ENCODE measurements around the gene SARNP. TPM values are rescaled to one million over a fixed set of nuclear protein-coding genes. Genes with fewer than 3 reads are reported as not detected.
A peak's percentile ranks its signal among the peaks of the same experiment; 100 is the strongest.
"Not testable (repeated sequence)": the region's sequence is repeated elsewhere in the genome, so short reads cannot be mapped to it uniquely, and the experiment has no call there.

Gene SARNP
- total RNA-seq, 1 donor from 2014 or later: 78.3 TPM

DNA sequence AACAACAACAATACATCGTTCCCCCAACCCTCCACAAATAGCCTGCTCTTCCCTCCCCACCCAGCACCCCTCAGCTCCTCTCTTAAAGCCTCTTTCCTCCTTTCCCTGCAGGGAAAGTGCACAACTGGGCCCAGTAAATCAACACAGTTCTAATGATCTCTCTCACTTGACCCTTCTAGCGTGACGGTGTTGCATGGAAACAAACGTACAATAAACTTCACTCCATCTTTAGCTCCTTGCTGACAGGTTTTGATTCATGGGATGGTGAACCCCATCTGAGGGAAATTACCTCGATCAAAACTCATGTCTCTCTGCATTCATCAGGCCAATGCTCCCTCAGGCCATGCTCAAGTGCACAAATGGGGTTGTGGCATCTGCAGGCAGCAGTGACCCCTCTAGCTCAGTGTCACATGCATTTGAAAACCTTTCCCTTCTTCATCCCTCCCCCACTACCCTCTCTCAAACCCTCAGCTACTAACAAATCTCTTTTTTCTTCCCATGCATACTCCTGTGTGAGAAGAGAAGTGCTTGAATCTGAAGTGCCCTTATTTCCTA is 51.7 kb downstream of the SARNP start:
- DNase-seq (ENCODE audit: low spot score): no peak
- intact Hi-C loops (cut with micrococcal nuclease): no loop called here
- H3K36me3 Mint-ChIP-seq (ENCODE audit: low read depth): peaks cover 46% of the 10 kb centered on the region
- H3K4me1 Mint-ChIP-seq (ENCODE audit: low read depth): peaks cover 12% of the 10 kb centered on the region
- no peak overlapping the region for H3K27ac Mint-ChIP-seq
- no peak overlapping the region for H3K4me3 Mint-ChIP-seq (ENCODE audit: low read depth)
- H3K9me3 Mint-ChIP-seq: no peaks in the 10 kb centered on the region
- no peaks in the 10 kb centered on the region for H3K27me3 Mint-ChIP-seq (ENCODE audit: low read depth)

DNA sequence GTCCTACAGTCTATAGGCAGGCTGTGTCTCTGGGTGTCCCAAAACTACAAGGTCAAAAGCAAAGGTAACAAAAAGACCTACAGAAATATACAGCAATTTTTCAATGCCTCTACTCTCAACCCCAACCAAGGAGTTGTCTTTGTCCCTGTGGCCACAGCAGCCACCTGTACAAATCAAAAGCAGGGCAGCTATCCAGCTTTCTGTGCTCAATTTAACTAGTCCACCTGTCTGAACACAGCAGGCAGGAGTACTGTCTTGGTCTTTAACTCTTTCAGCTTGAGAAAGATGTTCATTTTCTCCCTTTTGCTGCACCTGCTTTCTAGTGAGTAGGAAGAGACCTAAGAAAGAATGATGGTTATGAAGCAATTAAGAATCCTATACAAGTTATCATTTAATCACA is 54.9 kb downstream of the SARNP start:
- H3K4me1 Mint-ChIP-seq (ENCODE audit: low read depth): peaks cover 15% of the 10 kb centered on the region
- peaks cover 67% of the 10 kb centered on the region for H3K36me3 Mint-ChIP-seq (ENCODE audit: low read depth)
- H3K27me3 Mint-ChIP-seq (ENCODE audit: low read depth): no peaks in the 10 kb centered on the region
- no peak overlapping the region for H3K4me3 Mint-ChIP-seq (ENCODE audit: low read depth)
- no peak overlapping the region for H3K27ac Mint-ChIP-seq
- H3K9me3 Mint-ChIP-seq: no peaks in the 10 kb centered on the region
- intact Hi-C loops (cut with micrococcal nuclease): no loop called here
- no peak for DNase-seq (ENCODE audit: low spot score)

- Mint-ChIP-seq H3K27me3 (ENCODE audit: low read depth) (no peaks in the 10 kb centered on the region), H3K27ac (peak overlapping the region; percentile 62), H3K36me3 (ENCODE audit: low read depth) (peaks cover 70% of the 10 kb centered on the region), H3K9me3 (no peaks in the 10 kb centered on the region), H3K4me3 (ENCODE audit: low read depth) (no peak overlapping the region), H3K4me1 (ENCODE audit: low read depth) (peaks cover 10% of the 10 kb centered on the region)
- DNase-seq (ENCODE audit: low spot score): no peak
- intact Hi-C loops (cut with micrococcal nuclease): no loop called here
These were observed 56.9 kb downstream of the SARNP start for GRCh38 chr12:55760663-55761062.

DNA sequence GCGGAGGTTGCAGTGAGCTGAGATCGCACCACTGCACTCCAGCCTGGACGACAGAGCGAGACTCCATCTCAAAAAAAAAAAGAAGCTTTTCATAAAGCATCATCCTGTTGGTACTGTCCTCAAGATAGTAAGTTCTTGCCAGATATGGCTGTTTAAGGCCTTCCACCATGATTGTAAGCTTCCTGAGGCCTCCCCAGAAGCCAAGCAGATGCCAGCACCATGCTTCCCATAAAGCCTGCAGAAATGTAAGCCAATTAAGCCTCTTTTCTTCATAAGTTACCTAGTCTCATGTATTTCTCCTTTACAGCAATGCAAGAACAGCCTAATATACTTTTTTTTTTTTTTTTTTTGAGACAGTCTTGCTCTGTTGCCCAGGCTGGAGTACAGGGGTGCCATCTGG is 58.9 kb downstream of the SARNP start:
- DNase-seq (ENCODE audit: low spot score); intact Hi-C loops (cut with micrococcal nuclease); H3K9me3 Mint-ChIP-seq; H3K27me3 Mint-ChIP-seq (ENCODE audit: low read depth); H3K4me3 Mint-ChIP-seq (ENCODE audit: low read depth); H3K27ac Mint-ChIP-seq: not testable (repeated sequence)
- peaks cover 12% of the 10 kb centered on the region for H3K4me1 Mint-ChIP-seq (ENCODE audit: low read depth)
- peaks cover 78% of the 10 kb centered on the region for H3K36me3 Mint-ChIP-seq (ENCODE audit: low read depth)

GRCh38 chr12:55757701-55758100 is 59.8 kb downstream of the SARNP start:
- intact Hi-C loops (cut with micrococcal nuclease): no loop called here
- DNase-seq (ENCODE audit: low spot score): no peak
- H3K4me3 Mint-ChIP-seq (ENCODE audit: low read depth): no peak overlapping the region
- peaks cover 81% of the 10 kb centered on the region for H3K36me3 Mint-ChIP-seq (ENCODE audit: low read depth)
- no peaks in the 10 kb centered on the region for H3K27me3 Mint-ChIP-seq (ENCODE audit: low read depth)
- peaks cover 12% of the 10 kb centered on the region for H3K4me1 Mint-ChIP-seq (ENCODE audit: low read depth)
- H3K27ac Mint-ChIP-seq: peak overlapping the region; percentile 48
- H3K9me3 Mint-ChIP-seq: no peaks in the 10 kb centered on the region

DNA sequence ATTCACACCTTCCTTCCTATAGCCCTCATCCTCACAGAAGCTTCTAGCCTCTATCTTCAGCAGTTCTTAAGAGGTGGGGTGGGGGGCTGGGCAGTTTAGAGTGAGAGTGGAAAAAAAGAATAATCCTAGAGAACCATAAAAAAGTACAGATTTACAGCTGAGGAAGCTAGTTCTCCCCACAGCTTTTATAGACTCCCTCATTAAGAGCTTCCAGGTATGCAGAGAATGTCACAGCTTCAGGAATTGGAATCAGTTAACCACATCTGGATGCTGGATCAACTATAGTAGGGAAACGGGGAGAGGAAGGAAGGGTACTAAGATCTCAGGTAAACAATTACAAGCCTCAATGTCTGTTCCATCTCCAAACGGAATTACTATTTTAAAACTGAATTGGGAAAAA is 62.3 kb downstream of the SARNP start:
- Mint-ChIP-seq H3K27ac (peak overlapping the region; percentile 21), H3K4me3 (ENCODE audit: low read depth) (no peak overlapping the region), H3K36me3 (ENCODE audit: low read depth) (peaks cover 80% of the 10 kb centered on the region), H3K9me3 (no peaks in the 10 kb centered on the region), H3K4me1 (ENCODE audit: low read depth) (peaks cover 3% of the 10 kb centered on the region), H3K27me3 (ENCODE audit: low read depth) (no peaks in the 10 kb centered on the region)
- DNase-seq (ENCODE audit: low spot score): no peak
- intact Hi-C loops (cut with micrococcal nuclease): no loop called here

DNA sequence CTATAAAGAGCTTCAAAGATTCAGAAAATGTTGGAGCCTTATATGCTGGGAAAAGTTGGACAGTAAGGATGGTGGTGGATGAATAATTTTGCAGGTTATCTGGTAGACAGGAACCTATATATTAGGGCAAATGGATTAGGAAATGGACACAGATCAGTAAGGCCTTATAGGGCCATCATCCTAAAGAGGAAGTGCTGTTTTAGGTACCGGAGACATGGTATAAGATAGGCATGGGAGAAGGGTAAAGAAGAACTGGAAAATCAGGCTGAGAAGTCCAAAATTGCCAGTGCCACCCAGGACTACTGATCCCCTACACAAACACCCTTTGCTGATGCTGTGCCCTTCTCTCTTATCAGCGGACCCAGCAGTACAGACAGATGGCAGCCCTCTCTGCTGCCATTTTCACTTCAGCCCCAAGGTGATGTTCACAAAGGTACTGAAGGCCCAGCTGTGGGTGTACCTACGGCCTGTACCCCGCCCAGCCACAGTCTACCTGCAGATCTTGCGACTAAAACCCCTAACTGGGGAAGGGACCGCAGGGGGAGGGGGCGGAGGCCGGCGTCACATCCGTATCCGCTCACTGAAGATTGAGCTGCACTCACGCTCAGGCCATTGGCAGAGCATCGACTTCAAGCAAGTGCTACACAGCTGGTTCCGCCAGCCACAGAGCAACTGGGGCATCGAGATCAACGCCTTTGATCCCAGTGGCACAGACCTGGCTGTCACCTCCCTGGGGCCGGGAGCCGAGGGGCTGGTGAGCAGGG is 69.1 kb downstream of the SARNP start:
- DNase-seq (ENCODE audit: low spot score): no peak
- Mint-ChIP-seq H3K27me3 (ENCODE audit: low read depth) (no peaks in the 10 kb centered on the region), H3K27ac (no peak overlapping the region), H3K4me3 (ENCODE audit: low read depth) (no peak overlapping the region), H3K9me3 (no peaks in the 10 kb centered on the region), H3K4me1 (ENCODE audit: low read depth) (peaks cover 19% of the 10 kb centered on the region), H3K36me3 (ENCODE audit: low read depth) (peaks cover 49% of the 10 kb centered on the region)
- intact Hi-C loops (cut with micrococcal nuclease): no loop called here

DNA sequence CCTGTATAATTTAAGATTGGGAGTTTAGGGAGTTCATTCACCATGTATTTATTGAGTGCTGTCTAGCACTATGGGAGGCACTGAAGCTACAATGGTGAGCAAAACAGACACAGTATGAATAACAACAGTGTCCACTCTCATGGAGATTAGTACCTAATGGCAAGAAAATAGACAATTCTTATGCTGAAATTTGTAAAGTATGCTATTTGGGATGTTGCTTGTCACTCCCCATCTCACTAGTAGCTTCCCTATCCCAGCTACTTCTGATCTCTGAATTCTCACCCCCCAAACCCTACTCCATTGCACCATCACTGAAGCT is 70.7 kb downstream of the SARNP start:
- no peak overlapping the region for H3K27ac Mint-ChIP-seq
- intact Hi-C loops (cut with micrococcal nuclease): no loop called here
- peaks cover 36% of the 10 kb centered on the region for H3K36me3 Mint-ChIP-seq (ENCODE audit: low read depth)
- H3K9me3 Mint-ChIP-seq: no peaks in the 10 kb centered on the region
- no peak overlapping the region for H3K4me3 Mint-ChIP-seq (ENCODE audit: low read depth)
- H3K27me3 Mint-ChIP-seq (ENCODE audit: low read depth): no peaks in the 10 kb centered on the region
- DNase-seq (ENCODE audit: low spot score): no peak
- H3K4me1 Mint-ChIP-seq (ENCODE audit: low read depth): peaks cover 26% of the 10 kb centered on the region

DNA sequence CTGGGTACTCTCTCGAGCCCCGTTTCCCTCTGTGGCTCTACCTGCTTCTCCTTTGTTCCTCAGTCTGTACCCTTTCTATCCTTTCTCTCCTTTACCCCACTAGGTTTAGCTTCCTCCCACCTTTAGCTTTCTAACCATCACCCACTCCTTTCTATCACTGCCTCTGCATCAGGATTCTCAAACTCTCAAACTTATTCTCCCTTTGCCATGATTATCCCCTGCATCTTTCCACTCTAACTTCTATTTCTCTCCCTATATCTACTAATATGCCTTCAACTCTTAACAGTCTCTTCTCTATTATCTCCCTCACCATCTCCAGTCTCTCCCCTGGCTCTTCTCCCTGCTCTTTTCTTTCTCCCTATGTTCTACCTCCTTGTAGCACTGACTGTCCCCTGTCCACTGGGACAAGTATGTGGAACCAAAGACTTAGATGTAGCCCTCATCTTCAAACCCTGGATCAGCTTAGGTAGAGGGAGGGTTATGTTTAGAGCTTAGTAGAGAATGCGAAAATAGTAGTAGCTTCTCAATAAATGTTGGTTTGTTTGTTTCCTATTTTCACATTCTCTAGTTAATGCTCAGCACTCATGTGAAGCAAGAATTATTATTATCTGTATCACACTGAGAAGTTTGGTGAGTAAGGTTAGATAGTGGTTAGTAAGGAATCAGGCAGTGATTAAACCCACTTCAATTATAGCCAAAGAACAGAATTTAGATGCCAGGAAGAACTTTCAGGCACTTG is 71.2 kb downstream of the SARNP start:
- Mint-ChIP-seq H3K27ac (peak overlapping the region; percentile 1), H3K4me3 (ENCODE audit: low read depth) (peak overlapping the region; percentile 1), H3K4me1 (ENCODE audit: low read depth) (peaks cover 28% of the 10 kb centered on the region), H3K9me3 (no peaks in the 10 kb centered on the region), H3K27me3 (ENCODE audit: low read depth) (no peaks in the 10 kb centered on the region), H3K36me3 (ENCODE audit: low read depth) (peaks cover 32% of the 10 kb centered on the region)
- DNase-seq (ENCODE audit: low spot score): no peak
- intact Hi-C loops (cut with micrococcal nuclease): no loop called here

- Mint-ChIP-seq H3K9me3 (no peaks in the 10 kb centered on the region), H3K27me3 (ENCODE audit: low read depth) (no peaks in the 10 kb centered on the region), H3K4me1 (ENCODE audit: low read depth) (peaks cover 29% of the 10 kb centered on the region), H3K4me3 (ENCODE audit: low read depth) (peak overlapping the region; percentile 1), H3K27ac (no peak overlapping the region), H3K36me3 (ENCODE audit: low read depth) (peaks cover 25% of the 10 kb centered on the region)
- intact Hi-C loops (cut with micrococcal nuclease): no loop called here
- DNase-seq (ENCODE audit: low spot score): no peak
These were observed 72.0 kb downstream of the SARNP start for GRCh38 chr12:55745361-55746173.

DNA sequence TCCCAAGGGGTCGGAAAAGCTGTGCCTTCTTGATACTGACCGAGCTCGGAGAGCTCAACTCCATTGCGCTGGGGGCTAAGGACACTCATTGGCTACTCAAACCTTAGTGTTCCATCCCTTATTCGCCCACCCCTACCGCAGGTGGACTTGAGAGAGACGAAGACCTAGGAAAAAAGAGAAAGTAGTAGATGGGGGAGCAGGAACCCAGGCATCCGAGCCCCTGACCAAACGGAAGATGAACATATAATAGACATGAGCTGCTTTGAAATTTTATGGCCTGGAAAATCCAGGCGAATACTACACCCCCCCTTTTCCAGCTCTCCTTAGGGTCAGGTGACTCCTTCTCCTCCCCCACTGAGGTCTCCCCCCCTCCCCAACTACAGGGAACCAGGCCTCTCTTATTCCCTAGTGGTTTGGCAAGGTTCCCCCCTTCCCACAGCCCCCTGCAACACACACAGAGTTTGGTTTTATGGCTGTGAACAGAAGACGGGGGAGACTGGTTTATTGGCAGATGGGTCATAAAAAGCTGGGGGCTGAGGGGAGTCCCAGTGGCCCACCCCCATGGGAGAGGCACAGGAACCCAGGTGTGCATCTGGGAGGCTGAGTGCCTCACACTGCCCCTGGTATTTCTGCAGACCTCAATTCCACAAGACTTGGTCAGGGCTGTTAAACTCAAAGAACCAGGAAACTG is 73.0 kb downstream of the SARNP start:
- intact Hi-C loops (cut with micrococcal nuclease): no loop called here
- Mint-ChIP-seq H3K9me3 (no peaks in the 10 kb centered on the region), H3K36me3 (ENCODE audit: low read depth) (peaks cover 21% of the 10 kb centered on the region), H3K4me3 (ENCODE audit: low read depth) (peak overlapping the region; percentile 86), H3K4me1 (ENCODE audit: low read depth) (peaks cover 30% of the 10 kb centered on the region), H3K27me3 (ENCODE audit: low read depth) (no peaks in the 10 kb centered on the region), H3K27ac (no peak overlapping the region)
- no peak for DNase-seq (ENCODE audit: low spot score)
